ENCODE results near the gene ITGB1. TPM values are rescaled to one million over a fixed set of nuclear protein-coding genes. Genes with fewer than 3 reads are reported as not detected.

The ITGB1 gene
- total and polyA plus RNA-seq, 2 experiments from 2014 or later, result 317 to 439 TPM

- TF ChIP-seq ZNF462 (CRISPR knock-in tag; IDR thresholded peaks at IDR 0.05) (no peak), REST (IDR thresholded peaks at IDR 0.05; ENCODE audit: unreplicated experiment) (no peak)
Measured at GRCh38 chr10:32949221-32949678, 8.8 kb downstream of the ITGB1 start (continued).

- Histone ChIP-seq H3K36me3 (ENCODE audit: insufficient read depth) (no peaks in the 10 kb centered on the region), H3F3A (replicated peaks; ENCODE audit: low read depth) (no peaks in the 10 kb centered on the region), H3K27me3 (ENCODE audit: insufficient read depth) (no peaks in the 10 kb centered on the region), H3K79me2 (replicated peaks; ENCODE audit: insufficient read depth) (peaks cover 100% of the 10 kb centered on the region), H3K27ac (ENCODE audit: low read depth) (no peak overlapping the region), H4K20me1 (replicated peaks; ENCODE audit: insufficient read depth) (peaks cover 38% of the 10 kb centered on the region), H3K4me3 (0 out of 2 replicates have a peak overlapping the region, but pooled peaks have one; percentile 24), H3K4me1 (ENCODE audit: insufficient read depth) (peaks cover 86% of the 10 kb centered on the region), H3K9me2 (ENCODE audit: insufficient read depth) (no peaks in the 10 kb centered on the region), H3K4me2 (peak overlapping the region; percentile 58), H2AFZ (no peak overlapping the region)
- Mint-ChIP-seq H3K36me3 (ENCODE audit: low read depth) (no peaks in the 10 kb centered on the region), H3K27ac (peak overlapping the region; percentile 86), H3K4me1 (peaks cover 82% of the 10 kb centered on the region), H3K9me3 (no peaks in the 10 kb centered on the region), H3K27me3 (ENCODE audit: insufficient read depth, low read depth, poor library complexity) (peaks cover 2% of the 10 kb centered on the region), H3K4me3 (peak overlapping the region; percentile 9; the same call in 2 of the 3 replicates)
- ATAC-seq, result no peak
- DNase-seq (ENCODE audit: low spot score), result no peak
- TF ChIP-seq EZH2 (IDR thresholded peaks at IDR 0.05; ENCODE audit: low read depth, unreplicated experiment) (no peak), ZNF462 (CRISPR knock-in tag; IDR thresholded peaks at IDR 0.05) (no peak), STAT1 (IDR thresholded peaks at IDR 0.05; ENCODE audit: unreplicated experiment) (no peak)
Measured at GRCh38 chr10:32948451-32948850, 9.6 kb downstream of the ITGB1 start.
